ENCODE measurements around the gene STX17. TPM values are rescaled to one million over a fixed set of nuclear protein-coding genes. Genes with fewer than 3 reads are reported as not detected.
A peak's percentile ranks its signal among the peaks of the same experiment; 100 is the strongest.

Gene STX17
- total and polyA plus RNA-seq, 2 experiments from 2014 or later, result 16.9 to 17.0 TPM

GRCh38 chr9:99860266-99860665, 46.2 kb upstream of the STX17 start:
- no peaks in the 10 kb centered on the region for H3K36me3 ChIP-seq (ENCODE audit: low read depth)
- 0 out of 2 replicates have a peak, but pooled peaks cover 4% of the 10 kb centered on the region for H3F3A ChIP-seq (ENCODE audit: insufficient read depth)
- TF ChIP-seq EZH2phosphoT487 (IDR thresholded peaks at IDR 0.05; ENCODE audit: insufficient read depth, low read depth) (no peak), EZH2 (IDR thresholded peaks at IDR 0.05; ENCODE audit: insufficient read depth, poor library complexity, severe bottlenecking) (no peak)
- no peak overlapping the region for H3K4me2 ChIP-seq (ENCODE audit: unreplicated experiment)
- no peak overlapping the region for H3K4me3 ChIP-seq
- DNase-seq, result no peak
- no peak overlapping the region for H3K27ac ChIP-seq
- no peak overlapping the region for H3K9ac ChIP-seq
- no peaks in the 10 kb centered on the region for H3K9me2 ChIP-seq (ENCODE audit: insufficient read depth)
- H3K9me3 ChIP-seq (ENCODE audit: low read depth), result no peaks in the 10 kb centered on the region
- H4K20me1 ChIP-seq (ENCODE audit: insufficient read depth), result no peaks in the 10 kb centered on the region
- 4 to 31% methylated on average over 1 of the region's 1 CpG for WGBS, 2 experiments (ENCODE audit: low coverage in 1 of 2, low lambda C conversion rate in 2 of 2, missing lambda C conversion rate in 2 of 2)
- no peaks in the 10 kb centered on the region for H3K27me3 ChIP-seq (replicated peaks; ENCODE audit: insufficient read depth)
- in situ Hi-C loops (cut with MboI), result no loop called here
- H3K79me2 ChIP-seq (ENCODE audit: insufficient read depth), result no peaks in the 10 kb centered on the region
- no peak overlapping the region for H2AFZ ChIP-seq
- H3K4me1 ChIP-seq (ENCODE audit: insufficient read depth), result 0 out of 2 replicates have a peak, but pooled peaks cover 3% of the 10 kb centered on the region

- DNase-seq, result no peak
- Histone ChIP-seq H3K79me2 (ENCODE audit: insufficient read depth) (no peaks in the 10 kb centered on the region), H3K4me3 (no peak overlapping the region), H4K20me1 (ENCODE audit: insufficient read depth) (no peaks in the 10 kb centered on the region), H2AFZ (no peak overlapping the region), H3K9me3 (ENCODE audit: low read depth) (no peaks in the 10 kb centered on the region), H3K36me3 (ENCODE audit: low read depth) (no peaks in the 10 kb centered on the region), H3K9ac (no peak overlapping the region), H3K4me2 (ENCODE audit: unreplicated experiment) (no peak overlapping the region), H3K27me3 (replicated peaks; ENCODE audit: insufficient read depth) (no peaks in the 10 kb centered on the region), H3F3A (ENCODE audit: insufficient read depth) (0 out of 2 replicates have a peak, but pooled peaks cover 10% of the 10 kb centered on the region), H3K27ac (no peak overlapping the region), H3K9me2 (ENCODE audit: insufficient read depth) (no peaks in the 10 kb centered on the region), H3K4me1 (ENCODE audit: insufficient read depth) (peaks cover 20% of the 10 kb centered on the region)
- no peak for TF ChIP-seq EZH2phosphoT487 (IDR thresholded peaks at IDR 0.05; ENCODE audit: insufficient read depth, low read depth)
- in situ Hi-C loops (cut with MboI), result no loop called here
- 93 to 99% methylated on average over 2 of the region's 2 CpGs for WGBS, 2 experiments (ENCODE audit: low coverage in 1 of 2, low lambda C conversion rate in 2 of 2, missing lambda C conversion rate in 2 of 2)
These were observed 42.5 kb upstream of the STX17 start for GRCh38 chr9:99863955-99864354.

- H3K9me3 ChIP-seq (ENCODE audit: low read depth), result no peaks in the 10 kb centered on the region
- no peaks in the 10 kb centered on the region for H4K20me1 ChIP-seq (ENCODE audit: insufficient read depth)
- H2AFZ ChIP-seq, result no peak overlapping the region
- no peak overlapping the region for H3K4me3 ChIP-seq
- 0 out of 2 replicates have a peak, but pooled peaks cover 14% of the 10 kb centered on the region for H3F3A ChIP-seq (ENCODE audit: insufficient read depth)
- H3K27ac ChIP-seq, result no peak overlapping the region
- no peak overlapping the region for H3K9ac ChIP-seq
- H3K36me3 ChIP-seq (ENCODE audit: low read depth), result no peaks in the 10 kb centered on the region
- DNase-seq, result no peak
- peaks cover 32% of the 10 kb centered on the region for H3K4me1 ChIP-seq (ENCODE audit: insufficient read depth)
- TF ChIP-seq EZH2phosphoT487 (IDR thresholded peaks at IDR 0.05; ENCODE audit: insufficient read depth, low read depth) (no peak), EZH2 (IDR thresholded peaks at IDR 0.05; ENCODE audit: insufficient read depth, poor library complexity, severe bottlenecking) (no peak)
- no peaks in the 10 kb centered on the region for H3K9me2 ChIP-seq (ENCODE audit: insufficient read depth)
- H3K4me2 ChIP-seq (ENCODE audit: unreplicated experiment), result no peak overlapping the region
- H3K27me3 ChIP-seq (replicated peaks; ENCODE audit: insufficient read depth), result no peaks in the 10 kb centered on the region
- H3K79me2 ChIP-seq (ENCODE audit: insufficient read depth), result no peaks in the 10 kb centered on the region
- WGBS, 2 experiments (ENCODE audit: low coverage in 1 of 2, low lambda C conversion rate in 2 of 2, missing lambda C conversion rate in 2 of 2), result 90 to 93% methylated on average over 2 of the region's 2 CpGs
- in situ Hi-C loops (cut with MboI), result no loop called here
These were observed 40.1 kb upstream of the STX17 start for GRCh38 chr9:99866398-99866797.

GRCh38 chr9:99867536-99867935, 38.9 kb upstream of the STX17 start:
- Histone ChIP-seq H3F3A (ENCODE audit: insufficient read depth) (0 out of 2 replicates have a peak, but pooled peaks cover 14% of the 10 kb centered on the region), H3K36me3 (ENCODE audit: low read depth) (no peaks in the 10 kb centered on the region), H3K9me2 (ENCODE audit: insufficient read depth) (no peaks in the 10 kb centered on the region), H3K27ac (no peak overlapping the region), H3K79me2 (ENCODE audit: insufficient read depth) (no peaks in the 10 kb centered on the region), H4K20me1 (ENCODE audit: insufficient read depth) (no peaks in the 10 kb centered on the region), H3K9me3 (ENCODE audit: low read depth) (no peaks in the 10 kb centered on the region), H3K4me1 (ENCODE audit: insufficient read depth) (peaks cover 32% of the 10 kb centered on the region), H3K9ac (no peak overlapping the region), H3K27me3 (replicated peaks; ENCODE audit: insufficient read depth) (no peaks in the 10 kb centered on the region), H3K4me3 (no peak overlapping the region), H2AFZ (no peak overlapping the region), H3K4me2 (ENCODE audit: unreplicated experiment) (no peak overlapping the region)
- in situ Hi-C loops (cut with MboI), result no loop called here
- TF ChIP-seq EZH2phosphoT487 (IDR thresholded peaks at IDR 0.05; ENCODE audit: insufficient read depth, low read depth), result no peak
- TF ChIP-seq EZH2 (IDR thresholded peaks at IDR 0.05; ENCODE audit: insufficient read depth, poor library complexity, severe bottlenecking), result no peak
- peak; percentile 18 for DNase-seq
- WGBS, 2 experiments (ENCODE audit: low coverage in 1 of 2, low lambda C conversion rate in 2 of 2, missing lambda C conversion rate in 2 of 2), result 43 to 45% methylated on average over 3 of the region's 3 CpGs

- no peaks in the 10 kb centered on the region for H3K36me3 ChIP-seq (ENCODE audit: low read depth)
- no peaks in the 10 kb centered on the region for H3K27me3 ChIP-seq (replicated peaks; ENCODE audit: insufficient read depth)
- TF ChIP-seq EZH2phosphoT487 (IDR thresholded peaks at IDR 0.05; ENCODE audit: insufficient read depth, low read depth) (no peak), EZH2 (IDR thresholded peaks at IDR 0.05; ENCODE audit: insufficient read depth, poor library complexity, severe bottlenecking) (no peak)
- H3K4me2 ChIP-seq (ENCODE audit: unreplicated experiment), result no peak overlapping the region
- H4K20me1 ChIP-seq (ENCODE audit: insufficient read depth), result no peaks in the 10 kb centered on the region
- in situ Hi-C loops (cut with MboI), result no loop called here
- H3K79me2 ChIP-seq (ENCODE audit: insufficient read depth), result no peaks in the 10 kb centered on the region
- no peak overlapping the region for H3K9ac ChIP-seq
- no peak overlapping the region for H3K27ac ChIP-seq
- peaks cover 34% of the 10 kb centered on the region for H3K4me1 ChIP-seq (ENCODE audit: insufficient read depth)
- DNase-seq, result no peak
- no peak overlapping the region for H2AFZ ChIP-seq
- H3K4me3 ChIP-seq, result no peak overlapping the region
- H3K9me3 ChIP-seq (ENCODE audit: low read depth), result no peaks in the 10 kb centered on the region
- peaks cover 17% of the 10 kb centered on the region; the same call in 1 of the 2 replicates for H3F3A ChIP-seq (ENCODE audit: insufficient read depth)
- no peaks in the 10 kb centered on the region for H3K9me2 ChIP-seq (ENCODE audit: insufficient read depth)
These were observed 38.5 kb upstream of the STX17 start for GRCh38 chr9:99867968-99868367.
